Gastrocnemius medialis (tissue), 4 donors: ENCODE data around the gene GPC6.

Experiments used
- POLR2A ChIP-seq, 2 donors: fragments of 450-650 bp; IDR thresholded peaks; one replicate each; pipeline ENCODE4 v1.6.1; 2017; ENCODE audit warnings: antibody characterized with exemption in 2 of 2, mild to moderate bottlenecking in 2 of 2, moderate library complexity in 2 of 2
- TF ChIP-seq, protein P1 (sequence below), 5 experiments: fragments of 450-650 bp in 3 of 5; fragments of 200-600 bp in 2 of 5; sonication (generic) in 2 of 5; IDR thresholded peaks in 4 of 5; conservative IDR thresholded peaks in 1 of 5; 1 replicate in 4 of 5; 2 replicates in 1 of 5; pipeline ENCODE4 v1.5.1; 2016 to 2019; ENCODE audit warnings: antibody characterized with exemption in 5 of 5, mild to moderate bottlenecking in 3 of 5, moderate library complexity in 3 of 5

DNA sequence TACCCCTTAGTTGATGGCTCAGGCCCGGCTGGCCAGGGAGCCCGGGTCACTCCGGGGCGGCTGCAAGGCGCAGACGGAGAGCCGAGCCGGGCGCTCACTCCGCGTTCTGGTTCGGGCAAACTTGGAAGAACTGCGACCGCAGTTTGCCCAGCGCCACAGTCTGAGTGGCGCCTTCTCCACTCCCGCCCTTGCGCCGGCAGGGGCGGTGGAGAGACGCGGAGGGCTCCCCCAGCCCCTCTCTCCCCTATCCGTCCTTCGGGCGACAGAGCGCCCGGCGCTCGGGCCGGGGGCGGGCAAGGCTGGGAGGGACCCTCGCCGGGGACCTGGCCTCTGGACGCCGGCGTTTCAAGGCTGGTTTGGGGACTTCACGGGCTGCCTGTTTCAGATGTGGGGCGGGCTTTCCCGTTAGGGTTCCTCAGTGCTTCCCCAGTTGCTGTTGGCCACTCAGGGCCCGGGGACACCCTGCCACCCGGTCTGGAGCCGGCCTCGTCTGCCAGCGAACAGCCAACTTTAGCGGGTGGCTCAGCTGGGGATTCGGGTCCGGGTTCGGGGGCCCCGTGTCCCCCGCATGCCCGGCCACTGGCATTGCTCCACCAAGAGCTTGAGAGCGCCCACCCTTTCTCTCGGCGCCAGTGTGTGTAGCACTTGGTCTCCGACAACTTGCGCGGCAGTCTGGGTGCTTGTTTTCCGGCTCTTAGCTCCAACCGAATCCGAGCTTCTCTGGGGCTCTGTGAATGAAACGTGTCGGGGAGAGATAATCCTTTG, 1.5 kb downstream of the GPC6 start:
- TF ChIP-seq, protein P1, sequence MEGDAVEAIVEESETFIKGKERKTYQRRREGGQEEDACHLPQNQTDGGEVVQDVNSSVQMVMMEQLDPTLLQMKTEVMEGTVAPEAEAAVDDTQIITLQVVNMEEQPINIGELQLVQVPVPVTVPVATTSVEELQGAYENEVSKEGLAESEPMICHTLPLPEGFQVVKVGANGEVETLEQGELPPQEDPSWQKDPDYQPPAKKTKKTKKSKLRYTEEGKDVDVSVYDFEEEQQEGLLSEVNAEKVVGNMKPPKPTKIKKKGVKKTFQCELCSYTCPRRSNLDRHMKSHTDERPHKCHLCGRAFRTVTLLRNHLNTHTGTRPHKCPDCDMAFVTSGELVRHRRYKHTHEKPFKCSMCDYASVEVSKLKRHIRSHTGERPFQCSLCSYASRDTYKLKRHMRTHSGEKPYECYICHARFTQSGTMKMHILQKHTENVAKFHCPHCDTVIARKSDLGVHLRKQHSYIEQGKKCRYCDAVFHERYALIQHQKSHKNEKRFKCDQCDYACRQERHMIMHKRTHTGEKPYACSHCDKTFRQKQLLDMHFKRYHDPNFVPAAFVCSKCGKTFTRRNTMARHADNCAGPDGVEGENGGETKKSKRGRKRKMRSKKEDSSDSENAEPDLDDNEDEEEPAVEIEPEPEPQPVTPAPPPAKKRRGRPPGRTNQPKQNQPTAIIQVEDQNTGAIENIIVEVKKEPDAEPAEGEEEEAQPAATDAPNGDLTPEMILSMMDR (IDR thresholded peaks at IDR 0.05 in 4 of 5, conservative IDR thresholded peaks at IDR 0.05 in 1 of 5): peak in 2 of 5 experiments; percentile 8 to 24
- TF ChIP-seq POLR2A (IDR thresholded peaks at IDR 0.05): peak in 1 of 2 donors; percentile 5
